Effector memory CD8-positive, alpha-beta T cell (primary cell): ENCODE measurements around the gene MAG.

Experiments
- ATAC-seq: fragments of 150-1000 bp; cut with Tn5 transposase; replicated peaks from 2 replicates; pipeline ENCODE4 v1.10.0; 2021; ENCODE audit warnings: mild to moderate bottlenecking, moderate library complexity
- DNase-seq, 3 experiments: peaks; one replicate each; pipeline ENCODE4 v3.0.0; 2021
- H3K27ac Mint-ChIP-seq, 2 donors: one replicate each; pipeline ENCODE4 v1.8.0; 2022; ENCODE audit warnings: mild to moderate bottlenecking in 2 of 2, mixed read lengths in 2 of 2, moderate library complexity in 2 of 2
- H3K27me3 Mint-ChIP-seq, 2 donors: one replicate each; pipeline ENCODE4 v1.8.0; 2022; ENCODE audit warnings: mixed read lengths in 2 of 2
- H3K36me3 Mint-ChIP-seq: one replicate; pipeline ENCODE4 v1.8.0; 2022; ENCODE audit warnings: mild to moderate bottlenecking, moderate library complexity, mixed read lengths; ENCODE audit not compliant: insufficient read depth
- H3K4me1 Mint-ChIP-seq, 2 donors: one replicate each; pipeline ENCODE4 v1.8.0; 2022; ENCODE audit warnings: low read depth in 2 of 2, mixed read lengths in 2 of 2
- H3K4me3 Mint-ChIP-seq, 2 donors: one replicate each; pipeline ENCODE4 v1.8.0; 2022; ENCODE audit warnings: mild to moderate bottlenecking in 2 of 2, mixed read lengths in 2 of 2, moderate library complexity in 2 of 2
- H3K9me3 Mint-ChIP-seq, 2 donors: one replicate each; pipeline ENCODE4 v1.8.0; 2022; ENCODE audit warnings: mixed read lengths in 2 of 2

The MAG gene

GRCh38 chr19:35346193-35347052 is 54.5 kb downstream of the MAG start:
- Mint-ChIP-seq H3K4me3 (peak overlapping the region; percentile 47 to 69), H3K4me1 (peaks cover 18 to 24% of the 10 kb centered on the region in 2 donors), H3K36me3 (peaks cover 22% of the 10 kb centered on the region), H3K9me3 (no peaks in the 10 kb centered on the region), H3K27ac (peak overlapping the region; percentile 57 to 89), H3K27me3 (peaks cover 26 to 61% of the 10 kb centered on the region in 2 donors)
- DNase-seq (peak; percentile 46 to 61 (median 60)), ATAC-seq (peak; percentile 79)

GRCh38 chr19:35347171-35347929 is 55.4 kb downstream of the MAG start, which contains the start of gene FFAR1:
TSS of gene FFAR1 (plus strand) at chr19:35347902. CDS start at chr19:35351552, 3,650 bp downstream.
- Mint-ChIP-seq H3K9me3 (no peaks in the 10 kb centered on the region), H3K36me3 (peaks cover 22% of the 10 kb centered on the region), H3K27me3 (peaks cover 22 to 57% of the 10 kb centered on the region in 2 donors), H3K4me1 (peaks cover 18 to 23% of the 10 kb centered on the region in 2 donors), H3K4me3 (peak within 1 kb of the TSS; percentile 47 to 69), H3K27ac (peak within 1 kb of the TSS; percentile 57 to 89)
- ATAC-seq (peak; percentile 68), DNase-seq (peak in 2 of 3 experiments; percentile 20 to 30)

- peak overlapping the region in 1 of 2 donors; percentile 89 for H3K27ac Mint-ChIP-seq
- DNase-seq (no peak), ATAC-seq (no peak)
- no peaks in the 10 kb centered on the region for H3K9me3 Mint-ChIP-seq
- H3K4me1 Mint-ChIP-seq: peaks cover 22 to 26% of the 10 kb centered on the region in 2 donors
- peaks cover 22% of the 10 kb centered on the region for H3K36me3 Mint-ChIP-seq
- peaks cover 18 to 56% of the 10 kb centered on the region in 2 donors for H3K27me3 Mint-ChIP-seq
- peak overlapping the region in 1 of 2 donors; percentile 69 for H3K4me3 Mint-ChIP-seq
Observed at GRCh38 chr19:35347930-35348298, 56.0 kb downstream of the MAG start.

- no peak overlapping the region for H3K27ac Mint-ChIP-seq
- no peak for DNase-seq
- H3K27me3 Mint-ChIP-seq: peaks cover 14 to 49% of the 10 kb centered on the region in 2 donors
- peaks cover 22% of the 10 kb centered on the region for H3K36me3 Mint-ChIP-seq
- H3K9me3 Mint-ChIP-seq: no peaks in the 10 kb centered on the region
- H3K4me3 Mint-ChIP-seq: no peak overlapping the region
- H3K4me1 Mint-ChIP-seq: peaks cover 22 to 28% of the 10 kb centered on the region in 2 donors
- ATAC-seq: no peak
Observed at GRCh38 chr19:35348911-35349611, 57.1 kb downstream of the MAG start.

GRCh38 chr19:35349614-35350521 is 57.9 kb downstream of the MAG start:
- Mint-ChIP-seq H3K27ac (no peak overlapping the region), H3K27me3 (peaks cover 14 to 49% of the 10 kb centered on the region in 2 donors), H3K4me3 (no peak overlapping the region), H3K4me1 (peaks cover 22 to 28% of the 10 kb centered on the region in 2 donors), H3K36me3 (peaks cover 22% of the 10 kb centered on the region), H3K9me3 (no peaks in the 10 kb centered on the region)
- DNase-seq: no peak
- ATAC-seq: no peak

- ATAC-seq (no peak), DNase-seq (no peak)
- H3K4me1 Mint-ChIP-seq: peaks cover 22 to 28% of the 10 kb centered on the region in 2 donors
- peaks cover 19% of the 10 kb centered on the region for H3K36me3 Mint-ChIP-seq
- no peak overlapping the region for H3K27ac Mint-ChIP-seq
- no peaks in the 10 kb centered on the region for H3K9me3 Mint-ChIP-seq
- H3K4me3 Mint-ChIP-seq: no peak overlapping the region
- H3K27me3 Mint-ChIP-seq: peaks cover 14 to 46% of the 10 kb centered on the region in 2 donors
Observed at GRCh38 chr19:35350591-35350990, 58.6 kb downstream of the MAG start.

- Mint-ChIP-seq H3K36me3 (peaks cover 9% of the 10 kb centered on the region), H3K27me3 (peaks cover 11 to 46% of the 10 kb centered on the region in 2 donors), H3K27ac (no peak overlapping the region), H3K4me3 (no peak overlapping the region), H3K4me1 (peaks cover 19 to 25% of the 10 kb centered on the region in 2 donors), H3K9me3 (no peaks in the 10 kb centered on the region)
- no peak for DNase-seq
- no peak for ATAC-seq
Observed at GRCh38 chr19:35351411-35352176, 59.6 kb downstream of the MAG start.

GRCh38 chr19:35352177-35352447 is 60.2 kb downstream of the MAG start:
- Mint-ChIP-seq H3K9me3 (no peaks in the 10 kb centered on the region), H3K4me1 (peaks cover 14 to 19% of the 10 kb centered on the region in 2 donors), H3K36me3 (peaks cover 4% of the 10 kb centered on the region), H3K4me3 (no peak overlapping the region), H3K27me3 (peaks cover 6 to 44% of the 10 kb centered on the region in 2 donors), H3K27ac (no peak overlapping the region)
- ATAC-seq: no peak
- DNase-seq: no peak

- Mint-ChIP-seq H3K27ac (no peak overlapping the region), H3K36me3 (no peaks in the 10 kb centered on the region), H3K4me3 (no peak overlapping the region), H3K9me3 (no peaks in the 10 kb centered on the region), H3K4me1 (peaks cover 11 to 14% of the 10 kb centered on the region in 2 donors), H3K27me3 (peaks cover 5 to 44% of the 10 kb centered on the region in 2 donors)
- peak; percentile 62 to 70 (median 63) for DNase-seq
- ATAC-seq: peak; percentile 79
Observed at GRCh38 chr19:35352448-35353304, 60.7 kb downstream of the MAG start.

GRCh38 chr19:35353635-35354034 is 61.7 kb downstream of the MAG start:
- DNase-seq (no peak), ATAC-seq (peak; percentile 14)
- no peaks in the 10 kb centered on the region for H3K9me3 Mint-ChIP-seq

GRCh38 chr19:35354898-35355297 is 62.9 kb downstream of the MAG start:
- H3K4me1 Mint-ChIP-seq: peaks cover 11 to 14% of the 10 kb centered on the region in 2 donors
- no peaks in the 10 kb centered on the region for H3K9me3 Mint-ChIP-seq
- H3K27ac Mint-ChIP-seq: peak overlapping the region in 1 of 2 donors; percentile 35
- ATAC-seq (peak; percentile 59), DNase-seq (no peak)
- no peaks in the 10 kb centered on the region for H3K36me3 Mint-ChIP-seq
- H3K27me3 Mint-ChIP-seq: peaks cover 12 to 38% of the 10 kb centered on the region in 2 donors
- no peak overlapping the region for H3K4me3 Mint-ChIP-seq

More at GRCh38 chr19:35353635-35354034, 61.7 kb downstream of the MAG start:
- H3K4me1 Mint-ChIP-seq: peaks cover 11 to 17% of the 10 kb centered on the region in 2 donors
- H3K27me3 Mint-ChIP-seq: peaks cover 12 to 48% of the 10 kb centered on the region in 2 donors
- H3K27ac Mint-ChIP-seq: no peak overlapping the region
- no peak overlapping the region for H3K4me3 Mint-ChIP-seq
- no peaks in the 10 kb centered on the region for H3K36me3 Mint-ChIP-seq
